ENCODE results near the gene TMEM163.

Gene TMEM163

GRCh38 chr2:134470561-134471168 lies 248.1 kb downstream of the TMEM163 start:
- DNase-seq = no peak

- DNase-seq = no peak
These were observed 249.2 kb downstream of the TMEM163 start for GRCh38 chr2:134469516-134470115.

GRCh38 chr2:134468776-134469175 lies 250.0 kb downstream of the TMEM163 start:
- no peak for DNase-seq

GRCh38 chr2:134468164-134468563 lies 250.6 kb downstream of the TMEM163 start:
- no peak for DNase-seq

GRCh38 chr2:134466141-134466540 lies 252.7 kb downstream of the TMEM163 start:
- DNase-seq = no peak

- DNase-seq = no peak
These were observed 253.3 kb downstream of the TMEM163 start for GRCh38 chr2:134465228-134466105.

GRCh38 chr2:134463699-134464022 lies 255.1 kb downstream of the TMEM163 start:
- no peak for DNase-seq

GRCh38 chr2:134462791-134463698 lies 255.8 kb downstream of the TMEM163 start:
- DNase-seq = no peak

- no peak for DNase-seq
These were observed 256.5 kb downstream of the TMEM163 start for GRCh38 chr2:134462275-134462674.

GRCh38 chr2:134461511-134461910 lies 257.3 kb downstream of the TMEM163 start:
- no peak for DNase-seq

GRCh38 chr2:134460583-134460998 lies 258.2 kb downstream of the TMEM163 start:
- no peak for DNase-seq

GRCh38 chr2:134459706-134460406 lies 258.9 kb downstream of the TMEM163 start:
- no peak for DNase-seq

- no peak for DNase-seq
These were observed 259.9 kb downstream of the TMEM163 start for GRCh38 chr2:134458950-134459349.

GRCh38 chr2:134458473-134458853 lies 260.3 kb downstream of the TMEM163 start:
- no peak for DNase-seq

- DNase-seq = no peak
These were observed 260.9 kb downstream of the TMEM163 start for GRCh38 chr2:134457765-134458472.

- DNase-seq = no peak
These were observed 261.4 kb downstream of the TMEM163 start for GRCh38 chr2:134457353-134457752.

GRCh38 chr2:134455426-134455825 lies 263.4 kb downstream of the TMEM163 start:
- no peak for DNase-seq

- DNase-seq = no peak
These were observed 263.9 kb downstream of the TMEM163 start for GRCh38 chr2:134454931-134455330.

- no peak for DNase-seq
These were observed 264.4 kb downstream of the TMEM163 start for GRCh38 chr2:134454426-134454825.

GRCh38 chr2:134453973-134454372 lies 264.8 kb downstream of the TMEM163 start:
- no peak for DNase-seq

- no peak for DNase-seq
These were observed 265.3 kb downstream of the TMEM163 start for GRCh38 chr2:134453476-134453875.
